Natural killer cell (primary cell): ENCODE measurements around the gene FER1L5. TPM values are rescaled to one million over a fixed set of nuclear protein-coding genes. Genes with fewer than 3 reads are reported as not detected.

Experiments
- ATAC-seq, 3 donors: fragments of 150-1000 bp in 2 of 3; fragments of 200-7000 bp in 1 of 3; cut with Tn5 transposase; 1 replicate in 1 of 3; 2 replicates in 2 of 3; pipeline ENCODE4 v1.10.0; 2021; ENCODE audit warnings: mild to moderate bottlenecking in 2 of 3, moderate library complexity in 2 of 3
- DNase-seq, 2 donors: peaks; one replicate each; pipeline versions ENCODE4 v3.0.0 to v3.0.0-alpha.2; 2013 to 2021; ENCODE audit warnings: mixed read lengths in 1 of 2
- H3K27ac ChIP-seq: one replicate; pipeline ENCODE4 v1.5.1; 2013; ENCODE audit warnings: mild to moderate bottlenecking, low read length
- H3K27me3 ChIP-seq: one replicate; pipeline ENCODE4 v1.6.1; 2013; ENCODE audit warnings: low read length; ENCODE audit not compliant: control insufficient read depth, insufficient read depth
- H3K36me3 ChIP-seq: one replicate; pipeline ENCODE4 v1.6.1; 2013; ENCODE audit warnings: low read length; ENCODE audit not compliant: control insufficient read depth, insufficient read depth
- H3K4me1 ChIP-seq: one replicate; pipeline ENCODE4 v1.6.1; 2013; ENCODE audit warnings: low read length; ENCODE audit not compliant: control insufficient read depth, insufficient read depth
- H3K4me3 ChIP-seq: one replicate; pipeline ENCODE4 v1.5.1; 2013; ENCODE audit warnings: low read length
- H3K9me3 ChIP-seq: one replicate; pipeline ENCODE4 v1.6.1; 2013; ENCODE audit warnings: low read length; ENCODE audit not compliant: control insufficient read depth, insufficient read depth
- H3K27ac Mint-ChIP-seq, 2 donors: one replicate each; pipeline ENCODE4 v1.8.0; 2022; ENCODE audit warnings: mild to moderate bottlenecking in 2 of 2, mixed read lengths in 2 of 2, moderate library complexity in 1 of 2
- H3K27me3 Mint-ChIP-seq, 2 donors: one replicate each; pipeline ENCODE4 v1.8.0; 2022; ENCODE audit warnings: low read depth in 2 of 2, mixed read lengths in 2 of 2
- H3K36me3 Mint-ChIP-seq: one replicate; pipeline ENCODE4 v1.8.0; 2022; ENCODE audit warnings: mixed read lengths
- H3K4me1 Mint-ChIP-seq, 2 donors: one replicate each; pipeline ENCODE4 v1.8.0; 2022; ENCODE audit warnings: mixed read lengths in 2 of 2
- H3K4me3 Mint-ChIP-seq: one replicate; pipeline ENCODE4 v1.8.0; 2022; ENCODE audit warnings: mild to moderate bottlenecking, moderate library complexity, mixed read lengths
- H3K9me3 Mint-ChIP-seq, 2 donors: one replicate each; pipeline ENCODE4 v1.8.0; 2022; ENCODE audit warnings: mixed read lengths in 2 of 2
- CTCF ChIP-seq: fragments of 200-600 bp; IDR thresholded peaks from one replicate; pipeline ENCODE4 v1.8.0; 2022; ENCODE audit warnings: antibody characterized with exemption
- WGBS: methylation state at CpG from one replicate; pipeline ENCODE4 v1.1.7; 2013; ENCODE audit warnings: missing lambda C conversion rate; ENCODE audit not compliant: insufficient coverage; 5-methylcytosine and 5-hydroxymethylcytosine counted together
- intact Hi-C: fragments of 100-400 bp; cut with micrococcal nuclease; formaldehyde crosslinking; loops from one replicate; pipeline ENCODE4 v1.14.2; 2022
- total RNA-seq, 4 donors: library from RNA; stranded (reverse); fragments of 120-200 nt in 1 of 4; gene quantifications; one replicate each; pipeline versions ENCODE4 v1.2.3 to v1.2.4, GENCODE V29; 2013 to 2022

The FER1L5 gene
- total RNA-seq, 3 donors from 2014 or later (not counting 1 experiment from before 2014, with no cell fraction given) = not detected

GRCh38 chr2:96633641-96634040 is 8.9 kb upstream of the FER1L5 start:
- Histone ChIP-seq H3K9me3 (no peaks in the 10 kb centered on the region), H3K4me3 (no peak overlapping the region), H3K4me1 (peaks cover 17% of the 10 kb centered on the region), H3K27me3 (no peaks in the 10 kb centered on the region), H3K36me3 (peaks cover 39% of the 10 kb centered on the region), H3K27ac (no peak overlapping the region)
- no peak overlapping the region for H3K4me3 Mint-ChIP-seq
- no peaks in the 10 kb centered on the region for H3K27me3 Mint-ChIP-seq
- no peak for DNase-seq
- ATAC-seq = no peak
- H3K27ac Mint-ChIP-seq = no peak overlapping the region
- no peaks in the 10 kb centered on the region for H3K9me3 Mint-ChIP-seq
- peaks cover 33 to 48% of the 10 kb centered on the region in 2 donors for H3K4me1 Mint-ChIP-seq
- intact Hi-C loops = no loop called here
- no peaks in the 10 kb centered on the region for H3K36me3 Mint-ChIP-seq
- 97% methylated on average over 9 of the region's 9 CpGs for WGBS
- TF ChIP-seq CTCF = no peak

- Mint-ChIP-seq H3K9me3 (no peaks in the 10 kb centered on the region), H3K27ac (peak overlapping the region; percentile 94 to 97), H3K36me3 (no peaks in the 10 kb centered on the region), H3K4me1 (peaks cover 33 to 38% of the 10 kb centered on the region in 2 donors), H3K27me3 (peaks cover 0 to 3% of the 10 kb centered on the region in 2 donors), H3K4me3 (peak overlapping the region; percentile 93)
- Histone ChIP-seq H3K4me3 (peak overlapping the region; percentile 60), H3K9me3 (no peaks in the 10 kb centered on the region), H3K27me3 (no peaks in the 10 kb centered on the region), H3K27ac (peak overlapping the region; percentile 89), H3K36me3 (peaks cover 12% of the 10 kb centered on the region), H3K4me1 (peaks cover 19% of the 10 kb centered on the region)
- intact Hi-C loops = loop anchor here (1.0 to 5.0 kb wide), 2 partner anchors 19 to 99 kb away; partner anchors contain the start of gene ARID5A
- no peak for TF ChIP-seq CTCF
- no peak for ATAC-seq
- peak in 1 of 2 donors; percentile 13 for DNase-seq
- WGBS = 81% methylated on average over 13 of the region's 14 CpGs
Measured at GRCh38 chr2:96636551-96637171, 5.9 kb upstream of the FER1L5 start.

GRCh38 chr2:96637385-96638143 is 5.0 kb upstream of the FER1L5 start:
- Mint-ChIP-seq H3K4me3 (peak overlapping the region; percentile 93), H3K36me3 (no peaks in the 10 kb centered on the region), H3K27ac (peak overlapping the region; percentile 94 to 97), H3K9me3 (no peaks in the 10 kb centered on the region), H3K4me1 (peaks cover 33 to 34% of the 10 kb centered on the region in 2 donors), H3K27me3 (peaks cover 0 to 3% of the 10 kb centered on the region in 2 donors)
- no peak for TF ChIP-seq CTCF
- WGBS = under 1% methylated on average over 50 of the region's 50 CpGs
- peak overlapping the region; percentile 60 for H3K4me3 ChIP-seq
- DNase-seq = peak; percentile 82 to 85
- H3K27ac ChIP-seq = peak overlapping the region; percentile 89
- H3K36me3 ChIP-seq = peaks cover 6% of the 10 kb centered on the region
- no peaks in the 10 kb centered on the region for H3K9me3 ChIP-seq
- H3K4me1 ChIP-seq = peaks cover 19% of the 10 kb centered on the region
- ATAC-seq = peak; percentile 81 to 92 (median 82)
- intact Hi-C loops = loop anchor here (1.0 to 5.0 kb wide), 4 partner anchors 20 to 123 kb away; partner anchors contain the start of genes ARID5A, CNNM4 and LMAN2L
- no peaks in the 10 kb centered on the region for H3K27me3 ChIP-seq
